T-helper 2 cell (primary cell): ENCODE measurements around the gene LRP1B.

Experiments
- DNase-seq, 5 experiments: peaks; one replicate each; pipeline versions ENCODE4 v3.0.0 to v3.0.0-alpha.2; 2012 to 2022

The LRP1B gene

DNA sequence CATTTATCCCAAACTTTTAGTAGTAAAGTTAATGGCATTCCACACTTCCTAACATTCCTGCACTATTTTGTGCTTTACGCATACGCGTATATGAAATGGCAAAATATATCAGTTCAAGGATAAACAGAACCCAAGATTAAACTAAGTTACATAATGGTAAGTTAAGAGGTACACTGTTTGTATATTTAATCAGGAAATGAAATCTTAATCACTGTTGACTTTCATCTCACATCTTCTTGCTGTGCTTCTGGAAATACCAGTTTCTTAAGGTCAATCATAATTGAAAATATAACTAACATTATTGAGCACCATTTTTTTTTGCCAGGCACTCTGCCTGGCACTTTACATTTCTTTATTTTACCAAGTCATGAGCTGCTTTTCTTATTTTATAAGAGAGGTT lies 565.2 kb downstream of the LRP1B start:
- DNase-seq = no peak

DNA sequence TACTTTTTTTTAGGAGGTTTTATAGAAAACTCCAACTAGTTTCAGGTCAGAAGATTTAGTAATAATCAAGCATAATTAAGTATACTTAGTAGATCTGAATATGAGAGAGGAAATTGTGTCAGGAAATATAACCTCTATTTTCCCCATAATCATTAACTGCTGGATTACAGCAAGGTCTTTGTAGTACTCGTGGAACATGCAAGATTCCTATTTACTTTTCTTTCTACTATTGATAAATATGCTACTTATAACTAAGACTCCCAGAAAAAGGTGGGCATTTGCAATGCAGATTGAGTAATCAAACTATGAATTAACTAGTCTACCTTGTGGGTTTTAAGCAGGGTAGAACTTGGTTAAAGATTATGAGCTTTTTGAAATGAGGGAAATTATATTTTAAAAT lies 570.1 kb downstream of the LRP1B start:
- DNase-seq = no peak

DNA sequence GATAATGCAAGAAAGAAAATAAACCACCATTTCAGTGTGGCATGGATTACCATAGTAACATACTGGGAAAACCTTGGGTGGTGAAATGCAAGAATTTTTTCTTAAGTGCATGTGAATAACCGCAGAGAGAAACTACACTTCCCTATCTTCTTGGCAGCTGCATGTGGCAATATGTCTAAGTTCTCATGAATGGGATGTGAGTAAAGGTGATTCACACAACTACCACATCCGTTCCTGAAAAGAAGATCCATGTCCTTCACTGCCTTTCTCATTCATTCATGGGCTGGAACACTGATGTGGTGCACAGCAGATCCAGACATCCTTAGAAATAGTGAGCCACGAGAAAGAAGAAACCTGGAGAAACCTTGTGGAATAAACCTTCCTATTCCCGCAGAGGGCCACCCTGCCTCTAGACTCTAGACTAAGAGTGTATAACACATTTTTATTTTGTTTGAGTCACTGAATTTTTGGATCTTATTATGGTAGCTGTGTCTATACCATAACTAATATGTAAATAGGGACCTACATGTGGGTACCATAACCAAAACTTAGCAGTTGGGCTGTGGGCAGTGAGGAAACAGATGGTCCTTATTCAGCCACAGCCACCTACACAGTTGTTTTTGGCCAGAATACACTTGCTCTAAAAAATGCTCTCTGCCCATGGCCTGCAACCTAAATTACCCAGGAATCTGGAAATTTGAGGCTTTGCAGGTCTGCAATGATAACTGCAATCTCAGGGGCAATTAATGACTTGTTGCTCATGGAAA lies 573.3 kb downstream of the LRP1B start:
- no peak for DNase-seq

DNA sequence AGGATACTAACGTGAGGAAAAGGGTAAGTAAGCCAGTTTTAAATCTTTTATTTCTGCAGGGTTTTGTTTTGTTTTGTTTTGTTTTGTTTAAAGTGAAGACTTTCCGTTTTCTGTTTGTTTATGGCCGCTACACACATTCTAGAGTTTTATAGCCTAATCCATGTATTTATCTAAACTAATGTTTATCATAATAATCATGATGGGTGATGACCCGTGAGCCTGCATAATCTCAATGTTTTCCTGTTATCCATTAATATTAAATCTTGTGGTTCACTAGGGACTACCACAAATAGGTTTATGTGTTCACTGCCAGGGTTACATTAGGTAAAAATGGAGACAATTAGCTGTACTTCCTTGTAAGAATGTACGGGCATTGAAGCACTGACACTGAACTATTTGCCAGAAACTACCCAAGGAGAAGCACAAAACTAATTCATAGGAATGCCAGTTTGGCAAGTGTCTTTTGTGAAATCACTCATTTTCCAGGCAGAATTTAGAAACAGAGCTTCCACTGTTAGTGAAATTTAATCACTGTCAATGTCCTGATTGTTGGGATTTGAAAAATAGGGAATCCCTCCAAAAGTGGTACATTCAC lies 574.8 kb downstream of the LRP1B start:
- DNase-seq = no peak

DNA sequence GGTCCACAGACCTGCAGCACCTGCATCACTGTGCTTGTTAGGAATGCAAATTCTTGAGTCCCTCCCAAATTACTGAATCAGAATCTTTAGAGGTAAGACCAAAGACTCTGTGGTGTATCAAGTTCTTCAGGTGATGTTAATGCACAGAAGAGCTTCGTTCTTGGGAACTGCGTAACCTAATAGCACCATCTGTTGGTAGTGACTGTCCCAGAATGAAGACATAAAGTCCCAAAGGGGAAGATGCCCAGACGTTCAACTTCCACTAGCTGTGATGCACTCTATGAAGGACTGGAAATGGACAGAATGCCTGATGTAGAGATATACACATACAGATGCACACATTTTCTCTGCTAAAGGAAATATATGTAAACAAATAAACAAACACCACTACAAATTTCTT lies 576.0 kb downstream of the LRP1B start:
- DNase-seq = peak in 1 of 5 experiments; percentile 1

DNA sequence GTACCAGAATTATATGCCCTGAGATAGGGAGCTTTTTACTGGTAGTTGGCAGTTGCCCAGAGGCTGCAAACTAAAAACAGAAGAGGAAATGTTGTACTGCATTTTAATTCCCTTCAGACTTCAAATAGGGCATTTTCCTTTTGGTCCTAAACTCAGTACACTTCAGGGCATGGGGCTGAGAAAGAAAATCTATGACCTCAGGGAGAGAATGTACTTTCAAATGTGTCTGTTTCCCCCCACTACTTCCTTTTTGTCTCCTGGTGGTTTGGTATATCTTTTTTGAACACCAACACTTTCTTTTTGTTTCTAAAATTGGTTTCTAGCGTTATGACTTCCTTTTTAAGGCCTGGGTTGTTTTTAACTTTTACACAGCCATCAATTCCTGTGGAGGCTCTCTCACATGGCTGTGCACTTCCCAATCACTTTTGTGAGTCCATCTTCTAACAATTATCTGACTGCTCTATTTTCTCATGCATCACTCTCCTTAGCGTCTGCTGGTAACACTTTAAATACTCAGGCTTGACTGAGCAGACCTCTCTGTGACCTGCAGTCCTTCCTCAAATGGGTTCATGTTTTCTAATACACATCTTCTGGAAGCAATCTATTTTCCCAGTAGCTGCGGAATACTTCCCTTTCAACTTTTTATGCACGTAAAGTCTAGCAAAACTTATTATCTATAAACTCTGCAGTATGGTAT lies 596.0 kb downstream of the LRP1B start:
- no peak for DNase-seq

DNA sequence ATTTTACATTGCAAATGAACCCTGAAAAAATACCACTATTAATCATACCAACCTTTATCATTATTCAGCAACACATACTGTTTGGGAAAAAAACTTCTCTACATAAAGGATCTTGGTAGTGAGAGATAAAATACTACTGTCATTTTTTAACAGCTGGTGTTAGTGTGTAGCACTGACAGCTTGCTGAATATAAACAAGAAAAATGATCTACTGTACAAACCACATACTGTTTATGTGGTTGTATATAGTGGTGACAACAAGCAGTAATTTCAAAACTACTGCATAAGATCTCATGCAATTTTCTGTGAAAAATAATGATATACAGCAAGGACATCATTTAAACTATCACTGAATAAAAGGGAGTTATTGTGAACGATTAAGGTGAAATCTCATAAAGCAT lies 601.2 kb downstream of the LRP1B start:
- no peak for DNase-seq

DNA sequence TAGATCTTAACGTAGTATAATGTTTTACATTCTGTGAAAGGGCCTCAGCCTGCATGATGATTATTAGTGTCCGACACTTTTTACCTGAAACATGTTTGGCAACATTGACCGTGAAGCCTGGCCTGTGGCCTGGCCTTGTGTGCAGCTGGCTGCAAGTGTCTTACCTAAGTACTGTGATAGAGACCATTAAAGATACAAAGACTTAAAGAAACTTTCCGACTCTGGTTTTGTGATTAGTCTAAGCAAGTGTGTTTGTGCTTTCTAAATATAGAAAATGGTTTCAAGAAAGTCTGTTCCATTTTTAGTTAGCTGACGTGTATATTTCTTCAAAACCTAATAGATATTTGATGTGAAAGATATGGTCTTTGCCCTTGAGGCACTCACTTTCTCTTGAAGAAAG lies 601.8 kb downstream of the LRP1B start:
- DNase-seq = no peak

DNA sequence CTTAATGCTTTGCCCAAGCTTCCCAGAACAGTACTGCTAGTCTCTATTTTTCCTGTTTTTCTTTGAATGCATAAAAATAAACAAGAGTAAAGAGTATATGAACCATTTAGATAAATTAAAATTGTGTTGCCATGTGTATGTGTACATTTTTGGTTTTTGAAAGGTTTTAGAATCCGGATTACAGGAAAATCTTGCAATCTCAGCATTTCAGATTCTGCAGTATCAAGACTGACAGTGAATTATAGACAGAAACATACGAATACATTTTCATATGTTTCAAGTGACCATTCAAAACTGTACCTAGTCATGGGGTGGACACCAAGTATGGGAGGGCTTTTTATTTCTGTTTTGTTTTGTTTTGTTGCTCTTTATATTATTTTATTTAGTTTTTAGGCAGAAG lies 604.1 kb downstream of the LRP1B start:
- DNase-seq = no peak

DNA sequence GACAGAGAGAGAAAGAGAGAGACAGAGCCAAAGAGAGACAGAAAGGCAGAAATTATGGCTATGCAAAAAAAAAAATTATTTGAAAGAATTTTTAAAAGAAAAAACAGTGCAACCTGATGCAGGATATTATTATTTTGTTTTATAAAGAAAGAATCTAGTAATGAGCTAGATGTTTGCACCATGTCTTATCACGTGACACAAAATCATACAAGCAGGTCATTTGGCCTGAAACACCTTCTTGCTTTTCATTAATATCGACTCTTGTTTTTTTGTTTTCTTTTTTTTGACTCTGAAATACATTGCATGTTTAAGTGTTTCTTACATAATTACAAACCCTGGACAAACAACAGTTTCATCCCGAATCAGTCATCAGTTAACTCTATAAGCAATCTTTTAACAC lies 606.0 kb downstream of the LRP1B start:
- DNase-seq = no peak

DNA sequence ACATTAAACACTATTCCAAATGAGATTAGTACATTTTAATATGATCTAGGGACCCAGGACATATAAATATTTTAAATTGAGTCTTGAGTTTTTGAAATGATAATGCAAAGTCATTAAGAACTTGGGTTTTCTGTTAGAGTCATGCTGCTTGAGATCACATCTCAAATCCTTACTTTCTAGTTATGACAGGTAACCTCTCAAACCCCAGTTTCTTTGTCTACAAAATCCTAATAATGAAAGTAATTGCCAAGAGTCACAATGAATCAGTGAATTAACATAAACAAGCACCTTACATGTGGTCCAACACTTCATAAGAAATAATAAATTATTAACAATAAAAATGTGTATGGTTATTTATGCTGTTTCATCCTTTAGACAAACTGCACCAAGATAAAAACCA lies 607.6 kb downstream of the LRP1B start:
- DNase-seq = no peak

DNA sequence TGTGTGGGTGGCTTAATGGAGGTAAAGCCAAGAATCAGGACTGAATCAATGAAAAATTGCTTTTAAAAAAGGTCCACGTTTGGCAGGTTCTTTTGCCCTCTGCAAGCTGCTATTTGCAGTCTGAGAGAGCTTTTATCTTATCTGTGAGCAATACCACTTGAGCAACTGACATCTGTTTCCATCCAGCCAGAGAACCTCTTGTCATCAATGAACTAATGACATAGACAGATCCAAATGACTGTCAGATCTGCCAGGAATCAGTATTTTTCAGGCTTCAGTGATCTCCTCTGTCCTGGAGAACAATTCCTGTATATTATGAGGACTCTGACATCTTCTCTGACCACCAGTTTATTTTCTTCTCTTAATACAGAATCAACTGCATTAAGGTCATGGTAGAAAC lies 608.1 kb downstream of the LRP1B start:
- DNase-seq = no peak

DNA sequence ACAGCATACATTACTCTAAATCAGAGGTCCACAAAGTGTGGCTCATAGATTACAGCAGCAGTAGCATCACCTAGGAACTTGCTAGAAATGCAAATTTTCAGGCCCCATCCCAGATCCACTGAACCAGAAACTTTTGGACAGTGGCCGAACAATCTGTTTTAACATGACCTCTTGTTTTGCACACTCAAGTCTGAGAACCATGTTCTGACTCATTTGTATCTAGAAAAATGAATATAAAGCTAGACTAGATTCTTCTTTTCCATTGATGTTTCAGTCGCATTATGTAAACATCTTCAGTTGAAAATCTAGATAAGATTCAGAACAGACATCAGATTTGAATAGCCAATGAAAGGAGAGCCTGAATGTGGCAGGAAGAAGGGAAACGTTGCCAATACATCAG lies 608.8 kb downstream of the LRP1B start:
- DNase-seq = no peak

DNA sequence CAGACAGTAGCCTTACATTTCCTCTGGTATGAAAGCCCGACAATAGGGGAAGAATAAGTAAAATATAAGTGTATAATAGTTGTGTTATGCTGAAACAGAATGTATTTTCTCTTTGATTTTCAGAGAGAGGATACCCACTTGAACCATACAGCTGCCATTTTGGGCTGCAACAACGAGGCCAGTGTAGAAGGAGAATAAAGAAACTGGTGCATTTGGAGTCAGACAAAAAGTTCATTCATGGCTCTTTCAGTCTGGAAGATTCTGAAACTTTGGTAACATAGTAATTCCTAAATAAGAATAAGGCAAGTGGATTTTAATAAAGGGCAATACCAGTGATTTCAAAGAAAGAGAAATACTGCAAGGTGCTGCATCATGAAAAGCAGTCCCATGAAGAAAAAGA lies 610.9 kb downstream of the LRP1B start:
- no peak for DNase-seq

DNA sequence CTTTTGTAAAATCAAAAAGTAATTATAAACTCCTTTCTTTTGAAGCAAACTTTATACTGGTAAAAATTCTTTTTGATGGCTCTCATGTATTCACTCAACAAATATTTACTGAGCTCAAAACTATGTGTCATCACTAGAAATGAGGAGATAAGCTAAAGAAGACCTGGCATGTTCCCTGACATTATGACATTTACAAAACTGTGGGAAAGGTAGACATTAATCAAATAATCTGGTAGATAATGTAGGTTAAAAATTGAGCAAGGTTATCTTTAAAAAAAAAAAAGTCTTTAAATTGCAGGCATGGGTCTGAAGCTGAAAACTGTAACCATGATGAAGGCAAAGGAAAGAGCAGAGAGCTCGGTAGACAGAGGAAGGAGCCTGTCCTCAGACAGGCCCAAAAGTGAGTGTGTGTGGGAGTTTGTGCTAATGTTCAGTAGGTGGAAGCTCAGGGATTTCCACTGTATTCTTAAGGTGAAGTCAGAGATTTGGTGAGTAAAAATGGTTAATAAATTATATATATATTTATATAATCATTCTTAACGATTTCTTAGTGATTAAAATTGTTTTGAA lies 612.9 kb downstream of the LRP1B start:
- DNase-seq = no peak

DNA sequence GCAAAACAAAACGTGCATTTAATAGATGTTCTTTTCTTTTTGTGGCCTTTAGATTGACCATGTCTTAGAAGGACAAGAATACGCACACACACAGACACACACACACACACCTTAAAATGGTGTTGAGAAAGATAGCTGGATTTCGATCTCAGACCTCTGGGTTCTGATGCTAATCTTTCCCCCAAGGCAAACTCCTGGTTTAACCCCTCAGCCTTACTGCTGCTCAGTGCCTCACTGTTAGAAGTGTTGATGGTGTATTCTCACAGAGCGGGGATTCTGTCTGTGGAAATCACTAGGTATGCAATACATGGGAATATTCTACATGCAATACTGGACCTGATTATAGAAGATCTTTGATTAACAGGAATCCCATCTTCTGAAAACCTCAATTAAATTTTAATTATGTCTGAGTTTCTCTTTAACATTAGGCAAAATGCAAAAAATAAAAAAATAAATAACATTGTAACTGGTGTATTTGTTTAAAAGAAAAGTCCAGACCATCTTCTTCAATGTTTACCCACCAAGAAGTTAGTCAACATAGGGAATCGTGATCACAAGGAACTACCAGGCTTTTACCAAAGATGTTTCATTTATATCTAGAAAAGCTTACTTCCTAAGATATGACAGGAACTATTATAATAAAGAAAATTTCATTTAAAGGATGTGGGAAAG lies 613.5 kb downstream of the LRP1B start:
- DNase-seq = no peak

DNA sequence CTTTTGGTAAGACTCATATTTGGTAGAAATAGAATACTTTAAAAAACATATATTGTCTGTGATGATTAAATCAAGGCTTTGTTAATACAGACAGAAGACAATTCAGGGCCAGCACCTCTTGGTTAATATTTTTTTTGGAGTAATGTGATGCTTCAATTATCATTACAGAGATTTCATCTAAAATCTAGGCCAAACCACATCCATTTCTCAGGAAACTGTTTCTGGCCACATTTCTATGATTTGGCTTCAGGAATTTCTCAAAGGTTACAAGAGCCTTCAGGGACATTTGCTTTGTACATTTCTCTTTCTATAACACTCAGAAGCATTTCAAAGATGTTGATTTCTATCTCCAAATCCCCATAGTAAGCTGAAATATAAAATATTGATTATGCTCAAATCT lies 614.9 kb downstream of the LRP1B start:
- DNase-seq = no peak

DNA sequence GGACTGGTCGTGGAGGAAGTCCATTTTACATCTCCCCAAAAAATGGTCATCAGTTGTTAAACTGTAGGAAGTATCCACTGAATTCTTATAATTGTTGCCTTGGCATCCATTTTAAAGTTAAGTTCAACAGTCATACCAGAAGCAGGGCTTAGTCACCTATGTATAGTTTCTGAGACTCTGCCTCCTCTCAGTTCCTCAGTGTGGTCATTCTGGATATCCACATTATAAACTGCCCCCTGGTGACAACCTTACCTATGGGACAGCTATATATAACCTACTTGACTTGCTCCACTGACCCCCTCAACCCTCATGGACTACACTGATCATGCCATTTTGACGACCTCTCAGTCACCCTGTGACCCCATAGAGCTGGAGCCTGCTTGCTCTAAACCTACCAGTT lies 617.0 kb downstream of the LRP1B start:
- DNase-seq = no peak

DNA sequence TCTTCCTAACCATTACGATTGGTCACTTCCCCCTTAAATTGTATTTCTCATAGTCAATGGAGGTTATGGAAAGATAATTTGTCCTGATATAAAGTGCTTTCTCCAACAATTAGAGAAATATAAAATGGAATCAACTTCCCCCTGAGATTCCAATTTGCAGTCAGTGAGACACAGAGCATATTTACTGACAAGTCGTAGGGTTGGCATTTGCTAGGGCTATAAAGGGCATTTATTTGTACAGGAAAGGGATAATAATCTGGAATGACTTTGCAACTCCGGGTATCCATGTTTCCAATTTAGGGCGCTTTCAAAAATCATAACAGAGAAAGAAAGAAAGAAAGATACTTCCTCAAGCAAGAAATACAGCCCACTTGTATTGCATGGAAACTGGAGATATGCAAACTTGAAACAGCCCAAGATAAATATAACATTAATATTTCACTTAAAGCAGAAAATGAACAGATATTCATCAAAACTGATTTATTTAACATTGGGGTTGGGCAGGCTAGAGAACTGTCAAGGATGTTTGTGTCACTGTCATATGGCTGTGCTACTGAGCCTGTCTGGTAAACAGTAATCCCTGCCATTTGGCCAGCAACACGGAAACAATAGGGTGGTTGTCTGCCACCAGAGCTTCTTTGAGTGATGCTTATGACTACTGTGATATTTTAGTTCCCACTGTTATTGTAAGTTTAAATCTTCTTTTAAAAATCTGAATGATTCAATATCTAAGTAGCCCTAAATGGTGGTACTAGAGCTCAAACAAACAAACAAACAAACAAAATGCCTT lies 621.8 kb downstream of the LRP1B start:
- DNase-seq = no peak

DNA sequence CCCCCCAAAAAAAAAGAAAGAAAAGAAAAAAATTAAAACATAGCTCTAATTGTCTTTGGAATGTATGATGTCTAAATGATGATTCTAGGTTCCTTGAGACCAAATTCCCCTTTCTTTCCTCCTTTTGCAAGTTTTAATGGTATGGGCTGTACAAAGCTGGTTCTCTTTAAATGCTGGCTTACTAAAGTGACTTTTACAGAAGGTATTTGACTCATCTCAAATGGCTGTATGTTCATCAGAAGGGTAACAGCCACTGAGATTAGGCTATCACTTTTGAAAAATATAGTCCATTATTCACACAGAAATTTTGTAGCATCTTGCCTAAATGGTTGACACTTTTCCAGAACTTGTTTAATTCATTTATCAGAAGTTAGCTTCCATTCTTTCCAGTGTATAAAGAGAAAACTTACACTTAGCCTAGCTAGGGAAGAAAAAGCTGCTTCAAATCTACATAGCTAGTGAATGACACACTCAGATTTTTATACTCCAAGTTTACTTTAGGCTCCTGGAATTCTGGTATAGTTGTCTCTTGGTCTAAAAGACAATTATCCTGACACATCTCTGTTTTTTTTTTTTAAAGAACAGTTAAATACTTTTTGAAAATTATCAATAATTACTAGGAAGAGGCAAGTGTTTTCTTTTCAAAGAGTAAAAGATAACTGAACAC lies 622.6 kb downstream of the LRP1B start:
- no peak for DNase-seq

DNA sequence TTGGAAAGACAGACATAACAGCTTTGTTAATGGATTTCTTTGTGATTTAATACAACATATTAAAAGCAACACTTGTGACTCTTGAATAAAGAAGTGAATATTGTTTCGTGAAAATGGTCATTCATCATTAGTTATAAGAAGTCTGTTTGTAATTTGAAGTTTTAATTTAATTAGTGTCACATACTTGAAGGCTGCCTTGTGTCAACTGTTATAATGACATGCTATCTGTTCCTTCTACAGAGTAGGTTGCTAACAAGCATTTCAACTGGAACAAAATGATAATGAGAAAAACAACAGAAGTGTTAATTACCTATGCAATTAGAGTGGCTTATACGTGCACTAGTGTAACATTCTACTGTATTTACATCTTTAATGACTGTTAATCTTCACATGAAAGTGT lies 624.7 kb downstream of the LRP1B start:
- DNase-seq = no peak

DNA sequence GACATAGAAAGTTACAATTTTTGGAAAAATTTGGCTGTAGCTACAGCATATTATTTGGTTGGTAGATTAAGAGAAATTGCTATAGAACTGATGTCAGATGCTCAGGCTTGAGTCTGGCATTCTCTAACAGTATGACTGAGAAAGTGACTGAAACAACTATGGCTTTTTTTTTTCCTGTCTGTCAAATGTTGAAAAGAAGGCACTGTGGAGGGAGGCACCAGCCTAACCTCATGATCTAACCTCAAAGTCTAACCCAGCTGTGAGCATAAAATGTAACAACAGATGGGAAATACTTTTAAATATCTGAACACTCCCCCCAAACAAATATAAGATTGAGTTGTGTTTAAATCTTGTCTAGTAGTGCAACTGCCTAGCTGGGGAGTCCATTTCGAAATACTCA lies 629.1 kb downstream of the LRP1B start:
- no peak for DNase-seq
